WTC11 (cell line): ENCODE measurements around the gene ARAP3.

Experiments
- ELF4 ChIP-seq: sonication (generic); formaldehyde crosslinking; IDR thresholded peaks from 2 replicates; pipeline ENCODE4 v1.8.1; 2022; ENCODE audit warnings: low read depth, mild to moderate bottlenecking, moderate library complexity, missing genetic modification reagents
- GABPB1 ChIP-seq: sonication (generic); formaldehyde crosslinking; IDR thresholded peaks from 2 replicates; pipeline ENCODE4 v1.8.1; 2023; ENCODE audit warnings: mild to moderate bottlenecking, missing genetic modification reagents
- NFYB ChIP-seq: sonication (generic); formaldehyde crosslinking; conservative IDR thresholded peaks from 2 replicates; pipeline ENCODE4 v1.8.0; 2022; ENCODE audit warnings: low read depth, missing genetic modification reagents
- TF ChIP-seq, protein P1 (sequence below): sonication (generic); formaldehyde crosslinking; IDR thresholded peaks from 2 replicates; pipeline ENCODE4 v1.8.1; 2022; ENCODE audit warnings: missing genetic modification reagents, borderline replicate concordance
- TF ChIP-seq, protein P2 (sequence below): fragments of 250-450 bp; sonication (Bioruptor Pico); IDR thresholded peaks from 2 replicates; pipeline ENCODE4 v1.8.0; 2021; ENCODE audit warnings: mild to moderate bottlenecking
- TF ChIP-seq, protein P3 (sequence below): fragments of 200-600 bp; IDR thresholded peaks from 2 replicates; pipeline ENCODE4 v1.8.0; 2022; ENCODE audit warnings: antibody characterized with exemption
- TF ChIP-seq, protein P4 (sequence below): sonication (generic); formaldehyde crosslinking; IDR thresholded peaks from 2 replicates; pipeline ENCODE4 v1.8.1; 2023; ENCODE audit warnings: mild to moderate bottlenecking, missing genetic modification reagents, moderate library complexity
- TF ChIP-seq, protein P5 (sequence below): sonication (generic); formaldehyde crosslinking; IDR thresholded peaks from 2 replicates; pipeline ENCODE4 v1.8.0; 2022; ENCODE audit warnings: mild to moderate bottlenecking, missing genetic modification reagents

DNA sequence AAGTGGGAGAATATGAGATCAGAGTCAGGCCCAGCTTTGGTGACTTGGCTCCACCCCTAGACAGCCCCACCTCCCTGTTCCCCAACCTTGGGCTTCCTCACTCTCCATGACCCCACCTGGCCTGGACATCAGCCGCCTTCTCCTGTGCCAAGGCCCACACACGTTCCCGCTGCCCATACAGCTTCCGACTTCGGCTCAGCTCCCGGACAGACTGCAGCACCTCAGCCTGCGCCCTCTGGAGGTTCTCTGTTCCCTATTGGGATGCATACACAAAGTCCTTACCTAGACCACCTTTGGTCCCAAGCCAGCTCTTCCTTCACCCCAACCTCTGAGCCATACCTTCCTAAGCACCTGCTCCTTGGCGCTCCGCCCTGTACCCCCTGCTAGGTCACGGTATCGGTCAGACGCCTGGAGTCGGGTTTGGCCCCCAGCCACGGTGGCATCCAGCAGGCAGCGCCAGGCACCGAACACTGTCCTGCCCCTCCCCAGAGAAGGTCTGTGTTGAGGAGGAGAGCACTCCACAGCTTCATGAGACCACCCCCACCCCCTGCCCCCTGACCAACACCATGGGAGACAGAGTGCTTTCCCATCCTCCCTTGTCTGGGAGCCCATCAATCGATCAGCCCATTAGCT, 32.9 kb downstream of the ARAP3 start:
- TF ChIP-seq, protein P1, sequence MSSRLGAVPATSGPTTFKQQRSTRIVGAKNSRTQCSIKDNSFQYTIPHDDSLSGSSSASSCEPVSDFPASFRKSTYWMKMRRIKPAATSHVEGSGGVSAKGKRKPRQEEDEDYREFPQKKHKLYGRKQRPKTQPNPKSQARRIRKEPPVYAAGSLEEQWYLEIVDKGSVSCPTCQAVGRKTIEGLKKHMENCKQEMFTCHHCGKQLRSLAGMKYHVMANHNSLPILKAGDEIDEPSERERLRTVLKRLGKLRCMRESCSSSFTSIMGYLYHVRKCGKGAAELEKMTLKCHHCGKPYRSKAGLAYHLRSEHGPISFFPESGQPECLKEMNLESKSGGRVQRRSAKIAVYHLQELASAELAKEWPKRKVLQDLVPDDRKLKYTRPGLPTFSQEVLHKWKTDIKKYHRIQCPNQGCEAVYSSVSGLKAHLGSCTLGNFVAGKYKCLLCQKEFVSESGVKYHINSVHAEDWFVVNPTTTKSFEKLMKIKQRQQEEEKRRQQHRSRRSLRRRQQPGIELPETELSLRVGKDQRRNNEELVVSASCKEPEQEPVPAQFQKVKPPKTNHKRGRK (CRISPR knock-in tag): no peak
- no peak for TF ChIP-seq ELF4 (CRISPR knock-in tag)
- TF ChIP-seq, protein P2, sequence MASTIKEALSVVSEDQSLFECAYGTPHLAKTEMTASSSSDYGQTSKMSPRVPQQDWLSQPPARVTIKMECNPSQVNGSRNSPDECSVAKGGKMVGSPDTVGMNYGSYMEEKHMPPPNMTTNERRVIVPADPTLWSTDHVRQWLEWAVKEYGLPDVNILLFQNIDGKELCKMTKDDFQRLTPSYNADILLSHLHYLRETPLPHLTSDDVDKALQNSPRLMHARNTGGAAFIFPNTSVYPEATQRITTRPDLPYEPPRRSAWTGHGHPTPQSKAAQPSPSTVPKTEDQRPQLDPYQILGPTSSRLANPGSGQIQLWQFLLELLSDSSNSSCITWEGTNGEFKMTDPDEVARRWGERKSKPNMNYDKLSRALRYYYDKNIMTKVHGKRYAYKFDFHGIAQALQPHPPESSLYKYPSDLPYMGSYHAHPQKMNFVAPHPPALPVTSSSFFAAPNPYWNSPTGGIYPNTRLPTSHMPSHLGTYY (CRISPR knock-in tag): no peak
- no peak for TF ChIP-seq GABPB1 (CRISPR knock-in tag)
- TF ChIP-seq, protein P3, sequence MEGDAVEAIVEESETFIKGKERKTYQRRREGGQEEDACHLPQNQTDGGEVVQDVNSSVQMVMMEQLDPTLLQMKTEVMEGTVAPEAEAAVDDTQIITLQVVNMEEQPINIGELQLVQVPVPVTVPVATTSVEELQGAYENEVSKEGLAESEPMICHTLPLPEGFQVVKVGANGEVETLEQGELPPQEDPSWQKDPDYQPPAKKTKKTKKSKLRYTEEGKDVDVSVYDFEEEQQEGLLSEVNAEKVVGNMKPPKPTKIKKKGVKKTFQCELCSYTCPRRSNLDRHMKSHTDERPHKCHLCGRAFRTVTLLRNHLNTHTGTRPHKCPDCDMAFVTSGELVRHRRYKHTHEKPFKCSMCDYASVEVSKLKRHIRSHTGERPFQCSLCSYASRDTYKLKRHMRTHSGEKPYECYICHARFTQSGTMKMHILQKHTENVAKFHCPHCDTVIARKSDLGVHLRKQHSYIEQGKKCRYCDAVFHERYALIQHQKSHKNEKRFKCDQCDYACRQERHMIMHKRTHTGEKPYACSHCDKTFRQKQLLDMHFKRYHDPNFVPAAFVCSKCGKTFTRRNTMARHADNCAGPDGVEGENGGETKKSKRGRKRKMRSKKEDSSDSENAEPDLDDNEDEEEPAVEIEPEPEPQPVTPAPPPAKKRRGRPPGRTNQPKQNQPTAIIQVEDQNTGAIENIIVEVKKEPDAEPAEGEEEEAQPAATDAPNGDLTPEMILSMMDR: no peak
- TF ChIP-seq NFYB (CRISPR knock-in tag): no peak
- TF ChIP-seq, protein P4, sequence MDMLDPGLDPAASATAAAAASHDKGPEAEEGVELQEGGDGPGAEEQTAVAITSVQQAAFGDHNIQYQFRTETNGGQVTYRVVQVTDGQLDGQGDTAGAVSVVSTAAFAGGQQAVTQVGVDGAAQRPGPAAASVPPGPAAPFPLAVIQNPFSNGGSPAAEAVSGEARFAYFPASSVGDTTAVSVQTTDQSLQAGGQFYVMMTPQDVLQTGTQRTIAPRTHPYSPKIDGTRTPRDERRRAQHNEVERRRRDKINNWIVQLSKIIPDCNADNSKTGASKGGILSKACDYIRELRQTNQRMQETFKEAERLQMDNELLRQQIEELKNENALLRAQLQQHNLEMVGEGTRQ (CRISPR knock-in tag): no peak
- TF ChIP-seq, protein P5, sequence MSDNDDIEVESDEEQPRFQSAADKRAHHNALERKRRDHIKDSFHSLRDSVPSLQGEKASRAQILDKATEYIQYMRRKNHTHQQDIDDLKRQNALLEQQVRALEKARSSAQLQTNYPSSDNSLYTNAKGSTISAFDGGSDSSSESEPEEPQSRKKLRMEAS: no peak
